Activated CD4-positive, alpha-beta T cell treated with anti-CD3 and anti-CD28 coated beads, Interleukin-2, amount 50 U/mL, for 48 hours (primary cell): ENCODE data around the gene ZFP36L1.

Source experiments
- DNase-seq, 2 experiments: peaks; one replicate each; pipeline ENCODE4 v3.0.0-alpha.2; 2020

ZFP36L1 gene

GRCh38 chr14:68815298-68816182, 22.7 kb upstream of the ZFP36L1 start:
- peak; percentile 49 for DNase-seq

GRCh38 chr14:68814539-68815297, 21.9 kb upstream of the ZFP36L1 start:
- DNase-seq: peak; percentile 49 to 62

- DNase-seq: no peak
These were observed 21.3 kb upstream of the ZFP36L1 start for GRCh38 chr14:68814238-68814538.

GRCh38 chr14:68813318-68813838, 20.5 kb upstream of the ZFP36L1 start:
- no peak for DNase-seq

- no peak for DNase-seq
These were observed 18.3 kb upstream of the ZFP36L1 start for GRCh38 chr14:68811171-68811570.

- DNase-seq: no peak
These were observed 17.6 kb upstream of the ZFP36L1 start for GRCh38 chr14:68810173-68811153.

GRCh38 chr14:68809524-68809923, 16.7 kb upstream of the ZFP36L1 start:
- no peak for DNase-seq

GRCh38 chr14:68808696-68809480, 16.0 kb upstream of the ZFP36L1 start:
- DNase-seq: no peak

- DNase-seq: no peak
These were observed 15.1 kb upstream of the ZFP36L1 start for GRCh38 chr14:68807987-68808386.

- peak in 1 of 2 experiments; percentile 9 for DNase-seq
These were observed 14.3 kb upstream of the ZFP36L1 start for GRCh38 chr14:68807148-68807600.

GRCh38 chr14:68806526-68807147, 13.8 kb upstream of the ZFP36L1 start:
- no peak for DNase-seq

- no peak for DNase-seq
These were observed 12.5 kb upstream of the ZFP36L1 start for GRCh38 chr14:68805414-68805813.

- no peak for DNase-seq
These were observed 8.8 kb upstream of the ZFP36L1 start for GRCh38 chr14:68801631-68802030.

- no peak for DNase-seq
These were observed 8.1 kb upstream of the ZFP36L1 start for GRCh38 chr14:68800953-68801352.

- DNase-seq: no peak
These were observed 7.5 kb upstream of the ZFP36L1 start for GRCh38 chr14:68800390-68800789.

- DNase-seq: no peak
These were observed 5.8 kb upstream of the ZFP36L1 start for GRCh38 chr14:68798621-68799020.

GRCh38 chr14:68797121-68797670, 4.3 kb upstream of the ZFP36L1 start:
- DNase-seq: peak in 1 of 2 experiments; percentile 37

- peak in 1 of 2 experiments; percentile 16 for DNase-seq
These were observed 3.7 kb upstream of the ZFP36L1 start for GRCh38 chr14:68796418-68797101.

GRCh38 chr14:68795597-68796417, 2.9 kb upstream of the ZFP36L1 start:
- peak; percentile 73 to 82 for DNase-seq
